NCI-H69 (cell line): Measurements from ENCODE around the gene ZMIZ1.
"Not testable (repeated sequence)": the region's sequence is repeated elsewhere in the genome, so short reads cannot be mapped to it uniquely, and the experiment has no call there.

Experiments used
- DNase-seq: peaks from one replicate; lab custom pipeline; 2025; lab: John Stamatoyannopoulos, UW

ZMIZ1 gene

DNA sequence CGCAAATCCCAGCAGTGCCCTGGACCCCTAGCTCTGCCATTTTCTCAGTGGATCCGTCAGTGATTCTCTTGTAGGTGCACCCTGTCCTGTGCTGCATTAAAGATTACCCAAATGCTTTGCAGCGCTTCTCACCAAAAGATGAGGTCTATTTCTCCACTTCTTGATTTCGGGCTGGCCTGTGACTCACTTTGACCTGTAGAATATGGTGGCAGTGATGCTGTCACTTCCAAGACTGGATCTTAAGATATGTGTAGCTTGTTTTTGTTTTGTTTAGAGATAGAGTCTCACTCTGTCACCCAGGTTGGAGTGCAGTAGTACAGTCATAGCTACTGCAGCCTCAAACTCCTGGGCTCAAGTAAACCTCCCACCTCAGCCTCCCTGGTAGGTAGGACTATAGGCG lies 37.0 kb upstream of the ZMIZ1 start:
- no peak for DNase-seq

DNA sequence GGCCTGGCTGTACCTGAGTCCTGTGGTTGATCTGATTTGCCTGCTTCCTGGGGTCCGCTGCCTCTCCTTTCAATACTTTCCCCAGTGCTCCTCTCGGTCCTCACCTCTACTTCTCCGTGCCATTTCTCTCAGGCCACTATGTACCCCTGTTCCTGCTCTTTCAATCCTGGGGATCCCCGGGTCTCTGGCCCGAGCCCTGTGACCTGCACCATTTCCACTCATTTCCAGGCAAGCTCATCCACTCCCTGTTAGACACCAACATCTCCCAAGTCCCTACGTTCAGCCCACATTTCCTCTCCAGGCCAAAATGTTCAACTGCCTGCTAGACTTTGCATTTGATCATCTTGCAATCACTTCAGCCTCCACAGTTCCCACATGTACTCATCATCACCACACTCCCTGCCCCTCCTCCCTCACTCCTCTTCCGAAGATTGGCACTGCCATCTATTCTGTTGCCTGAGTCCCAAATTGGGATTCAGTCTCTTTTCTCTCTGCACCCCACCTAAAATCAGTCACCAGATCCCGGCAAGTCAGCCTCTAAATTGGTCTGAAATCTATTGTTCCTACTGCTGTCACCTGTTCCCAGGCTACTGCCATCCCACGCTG lies 34.4 kb upstream of the ZMIZ1 start:
- no peak for DNase-seq

DNA sequence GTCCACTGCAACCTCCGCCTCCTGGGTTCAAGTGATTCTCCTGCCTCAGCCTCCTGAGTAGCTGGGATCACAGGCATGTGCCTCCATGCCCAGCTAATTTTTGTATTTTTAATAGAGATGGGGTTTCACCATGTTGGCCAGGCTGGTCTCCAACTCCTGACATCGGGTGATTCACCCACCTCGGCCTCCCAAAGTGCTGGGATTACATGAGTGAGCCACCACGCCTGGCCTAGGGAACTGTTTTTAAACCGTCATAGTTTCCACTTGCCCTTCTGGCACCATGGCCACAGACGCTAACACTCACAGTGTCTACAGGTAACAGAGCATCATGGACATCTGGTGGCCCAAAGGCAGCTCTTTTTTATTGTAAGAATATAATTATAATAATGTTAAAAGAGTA lies 32.4 kb upstream of the ZMIZ1 start:
- not testable (repeated sequence) for DNase-seq

DNA sequence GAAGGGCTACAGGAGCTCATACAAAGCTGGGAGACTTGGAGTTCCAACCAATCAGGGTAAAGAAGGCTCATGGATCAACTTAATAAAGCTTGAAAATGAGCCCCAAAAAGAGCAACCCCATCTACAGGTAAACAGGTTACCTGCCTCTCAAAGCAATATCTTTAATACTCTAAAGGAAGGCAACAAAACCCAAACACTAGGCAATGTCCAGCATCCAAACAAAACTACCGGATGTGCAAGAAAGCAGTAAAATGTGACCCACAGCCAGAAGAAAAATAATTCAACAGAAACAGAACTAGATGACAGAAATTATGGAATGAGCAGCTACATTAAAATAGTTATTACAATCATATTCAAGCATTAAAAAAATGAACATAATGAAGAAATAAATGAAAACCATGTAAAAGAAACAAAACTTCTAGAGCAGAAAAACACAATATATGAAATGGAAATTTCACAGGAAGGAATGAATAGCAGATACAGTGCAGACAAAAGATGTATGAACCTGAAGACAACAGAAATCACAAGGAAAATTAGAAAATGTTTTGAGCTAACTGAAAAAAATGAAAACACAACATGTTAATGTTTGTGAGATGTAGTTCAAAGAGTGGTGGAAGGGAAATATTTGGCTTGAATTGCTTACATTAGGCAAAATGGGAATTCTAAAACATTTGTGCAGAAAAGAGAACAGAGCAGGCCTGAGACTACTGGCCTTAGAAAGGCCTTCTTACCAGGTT lies 30.5 kb upstream of the ZMIZ1 start:
- no peak for DNase-seq

DNA sequence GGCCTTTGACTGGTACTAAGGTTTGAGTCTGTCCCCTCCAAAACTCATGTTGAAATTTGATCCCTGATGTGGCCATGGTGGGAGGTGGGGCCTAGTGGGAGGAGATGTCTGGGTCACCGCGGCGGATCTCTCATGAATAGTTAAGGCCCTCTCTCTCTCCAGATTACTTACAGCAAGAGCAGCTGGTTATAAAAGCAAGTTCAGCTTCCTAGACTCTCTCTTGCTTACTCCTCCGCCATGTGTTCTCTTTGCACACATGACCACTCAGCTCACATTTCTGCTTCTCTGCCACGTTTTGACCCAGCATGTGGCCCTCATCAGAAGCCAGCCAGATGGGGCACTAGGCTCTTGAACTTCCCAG lies 29.9 kb upstream of the ZMIZ1 start:
- peak; percentile 35 for DNase-seq

DNA sequence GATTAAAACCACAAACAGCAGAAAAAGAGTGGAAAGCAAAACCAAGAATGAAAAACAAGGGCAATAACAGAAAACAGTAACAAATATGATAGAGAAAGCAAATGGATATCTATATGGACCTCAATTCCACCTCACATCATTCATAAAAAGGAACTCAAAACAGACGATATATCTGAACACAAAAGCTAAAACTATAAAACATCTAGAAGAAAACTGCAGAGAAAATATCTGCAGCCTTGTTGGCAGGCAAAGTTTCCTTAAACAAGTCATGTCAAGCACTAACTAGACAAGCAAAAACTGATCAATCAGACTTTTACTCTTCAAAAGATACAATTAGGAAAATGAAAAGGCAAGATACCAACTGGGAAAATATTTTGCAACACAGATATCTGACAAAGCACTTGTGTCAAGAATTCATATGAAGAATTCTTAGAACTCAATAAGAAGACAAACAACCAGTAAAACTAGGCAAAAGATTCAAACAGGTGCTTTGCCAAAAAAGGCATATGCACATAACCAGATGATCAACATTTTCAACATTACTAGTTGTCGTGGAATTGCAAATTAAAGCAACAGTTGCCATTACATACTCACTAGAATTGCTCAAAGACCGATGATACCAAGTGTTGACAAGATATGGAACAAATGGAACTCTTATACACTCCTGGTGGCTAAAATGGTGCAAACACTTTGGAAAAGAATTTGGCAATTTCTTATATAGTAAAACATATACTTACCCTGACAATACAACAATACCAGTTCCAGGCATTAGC lies 25.9 kb upstream of the ZMIZ1 start:
- DNase-seq = no peak

DNA sequence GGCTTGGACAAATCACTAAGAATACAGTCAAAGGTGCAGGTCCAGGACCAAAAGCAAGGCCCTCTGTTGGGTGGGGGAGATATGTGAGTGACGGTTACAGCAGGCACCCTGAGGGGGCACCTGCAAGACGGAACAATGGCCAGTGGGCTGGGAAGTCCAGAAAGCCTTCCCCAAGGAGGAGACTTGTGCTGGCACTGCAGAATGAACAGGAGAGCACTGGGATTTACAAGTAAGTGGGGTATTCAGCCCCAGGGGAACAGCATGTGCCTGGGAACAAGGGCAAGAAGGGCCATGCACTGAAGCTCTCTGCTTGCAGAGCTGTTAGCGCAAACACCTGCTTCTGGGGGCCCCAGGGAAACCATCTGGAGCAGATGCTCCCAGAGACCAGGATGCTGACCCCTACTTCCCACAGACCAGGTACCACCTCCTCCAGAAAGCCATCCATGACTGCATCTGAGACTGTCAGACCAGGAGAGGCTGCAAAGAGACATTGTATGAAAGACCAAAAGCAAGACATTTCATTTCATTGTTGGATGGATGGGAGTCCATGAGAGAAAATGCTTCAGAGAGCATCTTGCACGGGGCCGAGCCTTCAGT lies 24.6 kb upstream of the ZMIZ1 start:
- DNase-seq = peak; percentile 13

DNA sequence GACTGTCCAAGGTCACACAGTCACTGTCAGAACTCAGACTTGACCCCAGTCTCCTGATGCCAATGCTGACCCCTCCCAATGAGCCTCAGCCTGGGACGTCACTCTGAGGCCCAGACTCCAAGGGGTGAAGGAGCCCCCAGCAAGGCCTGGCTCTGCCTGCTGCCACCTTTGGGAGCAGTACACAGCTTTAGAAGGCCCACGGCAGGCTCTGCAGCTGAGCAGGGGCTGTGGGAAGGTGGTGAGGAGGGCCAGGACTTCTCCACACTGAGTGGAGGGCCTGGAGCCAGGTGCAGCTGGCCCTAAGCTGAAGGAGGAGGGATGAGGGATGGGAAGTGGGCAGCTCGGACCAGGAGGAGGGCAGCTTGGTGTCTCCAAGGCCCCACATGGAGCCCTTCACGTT lies 23.9 kb upstream of the ZMIZ1 start:
- DNase-seq = no peak

DNA sequence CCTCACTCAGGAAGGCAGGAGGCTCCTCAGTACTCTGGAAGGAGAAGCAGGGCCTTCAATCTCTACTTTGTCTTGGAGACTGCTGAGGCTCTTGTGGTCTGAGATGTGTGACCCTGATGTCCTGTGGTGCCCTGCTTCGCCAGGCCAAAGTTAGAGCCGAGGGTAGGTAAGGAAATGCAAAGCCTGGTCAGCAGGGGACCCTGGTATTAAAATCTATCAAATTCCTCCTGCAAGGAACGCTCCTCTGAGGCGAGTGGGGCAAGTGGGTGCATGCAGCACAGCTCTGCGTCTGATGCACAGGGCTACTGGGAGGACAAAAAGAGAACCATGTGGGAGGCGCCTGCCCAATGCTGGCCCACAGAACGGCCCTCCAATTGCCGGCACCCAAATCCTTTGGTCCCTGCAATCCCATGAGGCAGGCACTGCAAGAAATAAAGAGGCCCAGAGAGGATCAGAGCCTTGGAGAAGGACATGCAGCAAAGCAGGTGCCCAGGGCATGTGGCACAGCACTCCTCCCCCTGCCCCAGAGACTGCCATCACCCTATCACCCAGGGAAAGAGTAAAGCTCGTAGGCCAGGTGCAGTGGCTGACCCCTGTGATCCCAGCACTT lies 23.1 kb upstream of the ZMIZ1 start:
- DNase-seq = no peak

DNA sequence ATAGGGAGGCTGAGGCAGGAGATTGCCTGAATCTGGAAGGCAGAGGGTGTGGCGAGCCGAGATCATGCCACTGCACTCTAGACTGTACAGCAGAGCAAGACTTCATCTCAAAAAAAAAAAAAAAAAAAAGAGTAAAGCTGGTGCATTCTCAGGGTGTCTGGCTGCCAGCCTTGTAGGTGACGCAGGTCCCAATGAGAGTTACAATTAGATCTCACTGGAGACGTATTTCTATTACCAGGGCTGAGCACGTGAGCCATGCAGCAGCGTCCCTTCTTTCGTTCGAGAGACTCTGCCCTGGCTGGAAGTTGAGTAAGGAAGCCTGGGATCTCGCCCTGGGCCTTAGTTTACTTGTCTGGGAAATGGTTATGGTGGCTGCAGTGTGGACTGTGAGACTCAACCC lies 22.4 kb upstream of the ZMIZ1 start:
- no peak for DNase-seq

DNA sequence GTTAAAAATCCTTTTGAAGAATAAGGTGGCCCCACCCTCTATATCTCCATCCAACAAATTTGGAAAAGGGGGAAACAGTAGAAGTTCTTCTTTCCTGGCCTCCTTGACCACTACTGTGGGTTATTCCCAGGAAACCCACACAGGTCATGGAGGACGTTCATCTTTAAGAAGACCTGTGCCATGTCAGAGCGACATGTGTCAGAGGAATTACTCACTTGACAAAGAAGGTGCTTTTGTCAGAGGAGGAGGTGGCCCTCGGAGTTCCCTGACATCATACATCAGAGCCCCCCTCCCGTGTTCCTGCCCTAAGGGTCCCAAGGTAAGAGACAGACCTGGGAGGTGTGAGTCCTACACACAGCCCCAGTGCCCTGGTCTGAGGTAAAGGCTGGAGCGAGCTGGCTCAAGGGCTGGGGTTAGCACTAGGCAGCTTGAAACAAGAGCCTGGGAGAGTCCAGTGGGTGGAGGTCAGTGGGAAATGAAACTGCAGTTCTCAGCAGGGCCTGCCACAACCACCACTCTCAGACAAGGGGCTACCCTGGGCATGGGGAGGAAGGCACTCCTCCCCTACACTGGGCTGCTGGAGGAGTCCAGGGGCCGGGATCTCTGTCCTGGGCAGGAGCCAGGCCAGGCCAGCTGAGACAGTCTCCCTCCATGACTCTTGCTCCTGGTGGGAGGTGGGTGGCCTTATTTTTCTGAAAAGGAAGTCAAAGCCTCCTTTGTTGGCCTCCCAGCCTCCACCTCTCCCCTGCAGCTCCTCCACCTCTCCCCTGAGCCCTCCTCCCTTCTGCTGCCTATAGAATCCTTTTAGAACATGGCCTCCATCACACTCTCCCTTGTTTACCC lies 21.8 kb upstream of the ZMIZ1 start:
- DNase-seq = no peak

DNA sequence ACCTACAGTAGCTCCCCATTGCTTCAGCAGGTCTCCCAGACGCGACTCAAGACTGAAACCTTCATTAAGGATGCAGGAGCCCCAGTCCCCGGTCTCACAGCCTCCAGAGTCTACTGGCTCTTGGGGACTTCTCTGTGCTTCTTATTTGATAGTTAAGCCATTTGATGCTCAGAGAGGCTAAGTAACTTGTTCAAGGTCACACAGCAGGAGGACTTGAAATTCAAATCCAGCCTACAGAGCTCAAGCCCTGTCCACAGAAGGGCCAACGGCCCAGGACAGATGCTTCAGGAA lies 21.2 kb upstream of the ZMIZ1 start:
- DNase-seq = no peak

DNA sequence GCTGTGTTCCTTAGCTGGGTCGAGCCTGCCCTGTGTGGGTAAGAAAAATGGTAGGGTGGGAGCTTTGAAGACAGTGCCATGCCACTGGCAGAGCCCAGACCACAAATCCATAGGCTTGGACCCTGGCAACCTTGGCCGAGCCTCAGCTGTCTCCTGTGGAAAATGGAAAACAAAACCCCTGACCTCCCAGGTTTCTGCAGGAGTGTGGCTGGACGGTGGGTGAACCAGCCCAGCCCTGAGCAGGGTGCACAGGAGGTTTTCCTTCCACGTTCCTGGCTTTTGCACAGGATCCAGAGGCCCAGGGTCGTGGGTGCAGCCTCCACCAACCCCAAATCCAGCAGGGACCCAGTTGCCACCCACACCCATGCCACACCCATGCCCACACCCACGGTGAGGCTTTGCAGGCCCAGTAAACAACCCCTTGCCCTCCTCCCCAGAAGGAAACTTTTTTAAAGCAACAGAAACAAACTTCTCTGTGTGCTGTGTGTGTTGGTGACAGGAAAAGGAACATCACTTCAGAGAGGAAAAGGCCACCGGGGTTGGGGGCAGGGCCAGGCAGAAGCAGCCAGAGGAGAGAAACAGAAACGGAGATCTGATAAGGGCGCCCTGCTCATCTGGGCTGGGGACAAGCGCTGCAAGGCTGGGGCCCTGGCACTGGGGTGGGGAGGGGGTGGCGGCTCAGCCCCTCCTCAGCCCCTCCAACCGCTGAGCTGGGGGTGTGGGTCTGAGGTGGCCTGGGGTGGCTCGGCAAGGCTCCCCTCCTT lies 20.7 kb upstream of the ZMIZ1 start:
- no peak for DNase-seq

DNA sequence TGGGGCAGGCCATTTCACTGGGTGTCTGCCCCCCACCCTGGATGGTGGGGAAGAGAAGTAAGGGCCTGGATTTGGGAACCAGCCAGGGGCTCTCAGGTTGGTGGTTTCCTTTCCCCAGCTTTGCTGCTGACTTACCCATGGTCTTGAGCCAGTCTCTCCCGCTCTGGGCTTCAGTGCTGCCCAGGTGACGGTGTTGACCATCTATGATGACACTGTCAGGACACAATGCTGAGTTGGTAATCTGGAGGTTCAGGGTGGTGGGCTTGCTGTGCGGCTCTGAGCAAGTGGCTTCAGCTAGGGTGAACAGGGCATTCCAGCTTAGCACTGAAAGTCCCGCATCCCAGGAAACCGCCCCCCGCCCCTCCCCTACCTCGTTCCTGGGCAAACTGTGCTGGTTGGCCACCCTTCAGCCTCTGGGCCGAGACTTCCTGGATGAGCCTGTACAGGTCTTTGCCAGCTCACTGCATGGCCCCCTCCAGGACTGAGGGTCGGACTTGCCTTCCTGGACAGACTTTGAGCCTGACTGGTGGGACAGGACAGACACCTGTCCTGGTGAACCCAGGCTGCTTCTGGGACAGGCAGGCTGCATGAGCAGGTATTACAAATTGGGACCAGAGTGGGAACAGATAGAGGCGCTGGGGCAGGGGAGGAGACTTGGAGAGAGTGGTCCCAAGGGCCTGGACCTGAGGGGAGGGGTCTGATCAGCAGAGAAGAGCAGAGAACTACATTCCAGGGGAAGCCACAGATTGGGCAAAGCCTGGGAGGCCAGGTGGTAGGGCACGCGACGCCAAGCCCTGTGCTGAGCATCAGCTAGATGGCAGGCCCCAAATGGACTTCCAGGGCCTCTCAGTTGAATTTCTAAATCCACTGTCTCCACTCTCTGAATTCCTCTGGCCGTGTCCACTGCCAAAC lies 19.9 kb upstream of the ZMIZ1 start:
- no peak for DNase-seq

DNA sequence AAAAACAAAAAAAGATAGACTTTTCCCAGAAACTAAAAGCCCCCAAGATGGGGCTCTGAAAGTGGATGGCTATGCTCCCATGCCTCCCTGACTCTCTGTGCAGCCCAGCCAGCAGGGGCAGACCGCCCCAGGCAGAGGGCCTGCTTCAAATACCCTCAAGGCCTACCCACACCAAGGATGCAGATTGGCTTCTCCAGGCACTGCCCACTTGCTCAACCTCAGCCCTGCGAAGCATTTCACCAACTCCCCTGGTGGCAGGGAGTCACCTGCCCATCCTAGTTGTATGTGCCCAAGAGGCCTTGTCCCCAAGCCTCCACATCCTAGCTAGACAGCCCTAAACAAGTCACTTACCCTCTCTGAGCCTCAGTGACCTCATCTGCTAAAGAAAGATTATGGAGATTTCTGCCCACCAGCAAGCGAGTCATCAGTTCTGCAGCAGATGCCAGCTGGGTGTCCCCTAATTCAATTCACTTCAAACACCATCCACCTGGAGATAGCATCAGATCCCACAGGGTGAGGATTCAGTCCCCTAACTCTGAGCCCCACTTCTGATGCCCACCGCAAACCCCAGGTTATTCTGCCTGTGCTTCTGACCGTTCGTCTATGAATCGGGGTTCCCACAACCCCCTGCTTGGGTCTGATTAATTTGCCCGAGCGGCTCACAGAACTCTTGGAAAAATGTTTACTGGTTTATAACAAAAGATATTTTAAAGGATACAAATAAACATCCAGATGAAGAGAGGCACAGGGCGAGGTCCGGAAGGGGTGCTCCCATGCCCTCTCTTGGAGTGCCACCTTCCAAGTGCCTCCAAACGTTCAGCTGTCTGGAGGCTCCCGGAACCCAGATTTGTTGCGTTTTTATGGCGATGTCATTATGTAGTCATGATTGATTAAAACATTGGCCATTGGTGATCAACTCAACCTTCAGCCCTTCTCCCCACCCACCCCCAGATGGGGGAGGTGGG lies 18.6 kb upstream of the ZMIZ1 start:
- DNase-seq = no peak

DNA sequence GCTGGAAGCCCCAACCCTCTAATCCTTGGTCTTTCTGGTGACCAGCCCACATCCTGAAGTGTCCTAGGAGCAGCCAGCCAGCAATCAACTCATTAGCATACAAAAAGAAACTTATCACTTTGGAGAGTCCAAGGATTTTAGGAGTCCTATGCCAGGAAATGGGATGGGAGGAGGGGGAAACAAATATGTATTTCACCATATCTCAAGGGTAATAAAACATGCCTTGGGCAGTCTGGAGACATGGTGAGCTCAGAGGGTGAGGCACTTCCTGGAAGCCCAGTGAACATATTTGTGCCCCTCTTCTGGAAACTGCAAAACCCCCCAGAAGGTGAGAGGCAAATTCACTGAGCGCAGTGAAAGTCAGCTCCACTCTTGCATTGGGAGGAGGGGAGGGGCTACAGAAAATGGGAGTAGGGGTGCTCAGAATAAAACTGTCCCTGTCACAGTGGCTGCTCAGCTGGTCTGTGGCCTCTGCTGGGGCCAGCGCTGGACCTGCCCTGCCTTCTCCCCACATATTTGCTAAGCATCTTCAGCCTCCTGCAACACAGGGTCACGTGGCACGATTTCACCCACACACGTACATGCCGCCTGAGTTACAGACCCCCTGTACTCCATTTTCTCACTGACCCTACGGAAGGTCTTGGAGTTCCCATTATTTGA lies 17.7 kb upstream of the ZMIZ1 start:
- DNase-seq = no peak

DNA sequence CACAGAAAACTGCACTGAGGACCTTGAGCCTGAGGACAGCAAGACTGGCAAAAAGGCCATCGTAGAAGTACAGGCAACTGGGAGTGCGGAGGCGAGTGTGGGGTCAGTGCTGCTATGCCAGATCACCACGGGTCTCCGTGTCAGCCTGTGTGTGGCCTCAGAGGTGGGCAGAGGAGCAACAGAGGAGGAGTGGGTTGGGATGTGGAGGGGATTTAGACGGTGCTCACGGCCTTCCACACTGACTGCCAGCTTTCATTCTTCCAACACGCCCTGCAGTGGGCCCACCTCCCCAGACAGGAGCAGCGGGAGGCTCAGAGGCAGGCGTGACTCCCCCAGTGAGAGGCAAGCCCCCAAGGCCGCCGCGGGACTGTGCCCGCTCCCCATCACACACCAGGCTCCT lies 17.0 kb upstream of the ZMIZ1 start:
- DNase-seq = no peak
